G401 (cell line): ENCODE data around the gene CYP2C9. TPM values are rescaled to one million over a fixed set of nuclear protein-coding genes. Genes with fewer than 3 reads are reported as not detected.
"Not testable (repeated sequence)": the region's sequence is repeated elsewhere in the genome, so short reads cannot be mapped to it uniquely, and the experiment has no call there.

Experiments
- DNase-seq: peaks from one replicate; pipeline ENCODE4 v3.0.0-alpha.2; 2015; ENCODE audit warnings: low spot score
- in situ Hi-C: cut with HindIII; loops from 2 replicates; pipeline ENCODE4 v1.10.0; 2016; ENCODE audit warnings: low sequenced_read_pairs, mixed read lengths
- total RNA-seq: library from RNA; depleted of rRNA; stranded (reverse); fragments of >200 nt; shearing (Covaris generic); gene quantifications from 2 replicates; pipeline ENCODE4 v1.2.3, GENCODE V29; 2014; rRNA removed

The CYP2C9 gene
- not detected in 2 replicates for total RNA-seq

DNA sequence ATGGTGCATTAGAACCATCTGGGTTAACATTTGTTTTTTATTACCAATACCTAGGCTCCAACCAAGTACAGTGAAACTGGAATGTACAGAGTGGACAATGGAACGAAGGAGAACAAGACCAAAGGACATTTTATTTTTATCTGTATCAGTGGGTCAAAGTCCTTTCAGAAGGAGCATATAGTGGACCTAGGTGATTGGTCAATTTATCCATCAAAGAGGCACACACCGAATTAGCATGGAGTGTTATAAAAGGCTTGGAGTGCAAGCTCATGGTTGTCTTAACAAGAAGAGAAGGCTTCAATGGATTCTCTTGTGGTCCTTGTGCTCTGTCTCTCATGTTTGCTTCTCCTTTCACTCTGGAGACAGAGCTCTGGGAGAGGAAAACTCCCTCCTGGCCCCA lies at the start of gene CYP2C9:
CYP2C9 (plus strand) TSS at position 276 of the 400 bp plus-strand sequence; CDS start at position 301, 25 bp downstream.
- in situ Hi-C loops, result no loop called here
- DNase-seq, result no peak

DNA sequence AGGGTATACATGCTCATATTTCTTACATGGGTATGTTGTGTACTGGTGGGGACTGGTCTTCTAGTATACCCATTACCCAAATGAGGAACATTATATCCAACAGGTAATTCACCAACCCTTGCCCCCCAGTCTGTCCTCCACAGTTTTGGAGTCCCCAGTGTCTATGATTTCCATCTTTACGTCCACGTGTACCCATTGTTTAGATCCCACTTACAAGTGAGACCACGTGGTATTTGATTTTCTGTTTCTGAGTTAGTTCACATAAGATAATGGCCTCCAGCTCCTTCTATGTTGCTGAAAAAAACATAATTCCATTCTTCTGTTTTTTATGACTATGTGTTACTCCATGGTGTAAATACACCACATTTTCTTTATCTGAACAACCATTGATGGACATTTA lies 49.3 kb upstream of the CYP2C9 start:
- in situ Hi-C loops, result no loop called here
- DNase-seq, result no peak

DNA sequence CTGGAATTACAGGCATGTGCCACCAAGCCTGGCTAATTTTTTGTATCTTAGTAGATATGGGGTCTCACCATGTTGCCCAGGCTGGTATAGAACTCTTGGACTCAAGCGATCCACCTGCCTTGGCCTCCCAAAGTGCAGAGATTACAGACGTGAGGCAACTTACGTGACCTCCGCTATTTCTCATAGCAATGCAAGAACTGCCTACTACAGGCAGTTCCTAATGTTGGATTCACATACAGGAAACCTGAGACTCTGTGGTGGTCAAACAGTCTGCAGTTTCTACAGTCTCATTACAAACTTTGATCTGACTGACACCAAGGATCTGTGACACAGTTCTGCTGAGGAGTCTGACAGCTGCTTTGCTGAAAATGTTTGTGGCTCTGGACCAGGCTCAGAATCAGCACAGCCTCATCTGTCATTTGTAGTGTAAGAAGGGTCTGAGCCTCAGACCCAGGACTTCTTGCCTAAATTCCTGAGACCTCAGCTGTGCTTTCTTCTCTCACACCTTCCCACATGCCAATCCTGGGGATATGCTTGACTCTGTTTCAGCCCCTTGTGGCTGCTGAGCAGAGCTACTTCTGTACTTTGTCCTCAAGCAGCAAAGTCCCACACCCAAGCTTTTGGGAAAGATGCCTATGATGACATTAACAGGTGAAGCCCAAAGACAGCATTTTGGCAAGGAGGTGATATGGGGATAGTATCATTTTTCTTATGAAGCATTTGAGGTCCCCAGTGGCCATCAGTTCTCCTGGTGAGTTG lies 48.0 kb upstream of the CYP2C9 start:
- no peak for DNase-seq
- in situ Hi-C loops, result no loop called here

DNA sequence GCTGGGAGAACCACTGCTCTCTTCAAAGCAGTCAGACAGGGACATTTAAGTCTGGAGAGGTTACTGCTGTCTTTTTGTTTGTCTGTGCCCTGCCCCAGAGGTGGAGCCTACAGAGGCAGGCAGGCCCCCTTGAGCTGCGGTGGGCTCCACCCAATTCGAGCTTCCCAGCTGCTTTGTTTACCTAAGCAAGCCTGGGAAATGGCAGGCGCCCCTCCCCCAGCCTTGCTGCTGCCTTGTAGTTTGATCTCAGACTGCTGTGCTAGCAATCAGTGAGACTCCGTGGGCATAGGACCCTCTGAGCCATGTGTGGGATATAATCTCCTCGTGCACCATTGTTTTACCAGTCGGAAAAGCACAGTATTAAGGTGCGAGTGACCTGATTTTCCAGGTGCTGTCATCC lies 40.0 kb upstream of the CYP2C9 start:
- DNase-seq, in situ Hi-C loops: not testable (repeated sequence)

DNA sequence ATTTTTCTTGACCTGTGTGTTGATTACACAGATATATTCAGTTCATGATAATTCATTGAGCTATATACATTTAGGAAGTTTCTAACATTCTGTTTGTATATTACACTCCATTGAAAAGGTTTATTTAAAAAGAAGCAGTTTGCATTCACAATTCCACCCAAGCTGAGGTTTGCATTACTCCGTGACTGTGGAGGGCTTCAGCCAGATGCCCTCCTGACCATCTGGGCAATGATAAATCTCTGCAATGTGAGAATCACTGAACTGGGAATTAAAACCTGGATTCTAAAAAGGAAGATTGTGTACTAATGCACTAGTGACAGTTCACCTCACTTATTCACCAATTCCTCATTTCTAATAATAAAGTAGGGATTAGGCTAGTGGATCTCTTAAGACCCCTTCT lies 36.4 kb upstream of the CYP2C9 start:
- in situ Hi-C loops, result no loop called here
- no peak for DNase-seq

DNA sequence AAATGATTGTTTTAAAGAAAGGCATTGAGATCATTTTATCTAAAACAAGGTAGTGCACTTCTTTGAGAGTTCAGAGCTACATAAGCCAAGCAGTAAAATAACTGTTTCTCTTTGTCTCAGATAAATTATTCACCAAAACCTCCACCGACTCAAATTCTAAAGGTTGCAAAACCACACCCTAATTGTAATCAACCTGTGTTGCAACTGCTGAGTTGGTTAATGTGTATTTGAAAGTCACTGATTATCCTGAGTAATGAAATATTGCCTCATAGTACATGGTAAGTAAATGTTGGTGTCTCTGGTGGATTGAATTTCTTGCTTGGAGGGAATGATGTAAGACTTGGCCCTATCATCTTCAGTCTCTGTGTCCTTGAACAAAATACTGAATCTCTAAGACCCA lies 35.9 kb upstream of the CYP2C9 start:
- DNase-seq, result no peak
- in situ Hi-C loops, result no loop called here

DNA sequence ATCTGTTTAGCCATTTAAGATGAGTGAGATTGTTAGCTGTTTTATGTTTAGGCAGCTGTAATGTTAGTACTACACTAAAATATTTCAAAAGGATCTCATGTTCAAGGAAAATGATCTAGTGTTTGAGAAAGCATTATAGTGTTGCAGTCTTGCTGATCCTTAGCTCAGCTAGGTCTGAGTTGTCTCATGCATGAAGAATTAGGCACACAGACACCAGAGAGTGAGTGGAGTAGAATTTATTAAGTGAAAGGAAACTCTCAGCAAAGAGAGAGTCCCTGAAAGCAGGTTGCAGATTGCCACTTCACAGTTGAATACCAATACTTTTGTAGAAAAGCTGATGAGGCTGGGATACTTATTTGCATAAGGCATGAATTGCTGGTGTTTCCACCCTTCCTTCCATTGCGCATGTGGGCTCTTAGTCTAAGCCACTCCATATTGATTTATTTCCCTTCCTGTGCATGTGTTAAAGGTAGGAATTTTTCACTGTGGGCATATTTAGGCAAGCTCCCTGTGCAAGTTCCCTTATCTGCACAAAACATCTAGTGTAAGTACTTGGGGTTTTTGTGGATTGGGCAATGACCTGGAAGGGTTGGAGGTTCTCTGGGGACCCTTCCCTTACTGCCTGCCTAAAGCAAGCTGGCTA lies 33.8 kb upstream of the CYP2C9 start:
- DNase-seq, result not testable (repeated sequence)

DNA sequence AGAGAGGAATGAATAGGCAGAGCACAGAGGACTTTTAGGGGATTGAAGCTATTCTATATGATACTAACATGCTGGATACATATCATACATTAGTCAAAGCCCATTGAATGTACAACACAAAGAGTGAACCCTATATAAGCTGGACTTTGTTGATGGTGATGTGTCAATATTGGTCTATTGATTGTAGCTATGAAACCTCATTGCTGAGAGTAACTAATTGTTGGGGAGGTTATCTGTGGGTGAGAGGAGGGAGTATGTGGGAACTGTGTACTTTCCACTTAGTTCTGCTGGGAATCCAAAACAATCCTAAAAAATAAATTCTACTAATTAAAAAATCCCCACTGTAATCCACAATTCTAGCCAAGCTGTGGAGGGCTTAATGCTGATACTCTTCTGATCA lies 22.0 kb upstream of the CYP2C9 start:
- DNase-seq, result no peak
- in situ Hi-C loops, result no loop called here

More for the DNA sequence above, 33.8 kb upstream of the CYP2C9 start:
- in situ Hi-C loops, result not testable (repeated sequence)

DNA sequence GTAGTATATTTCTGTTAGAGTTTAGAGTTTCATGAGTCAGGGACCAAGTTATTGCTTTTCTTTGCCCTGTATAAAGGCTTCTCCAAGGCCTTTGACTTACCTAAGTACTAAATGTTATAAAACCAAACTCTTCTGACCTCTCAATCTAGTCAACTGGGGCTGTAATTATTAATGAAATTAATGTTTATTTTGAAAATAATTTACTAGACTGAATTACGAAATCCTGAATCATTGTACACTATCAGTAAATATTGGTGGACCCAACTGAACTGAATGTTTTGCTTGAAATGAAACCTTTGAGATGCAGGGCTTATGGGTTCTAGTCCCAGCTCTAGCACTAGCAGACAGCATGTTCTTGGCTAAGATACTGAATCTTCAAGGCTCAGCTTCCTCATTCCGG lies 1.7 kb upstream of the CYP2C9 start:
- no peak for DNase-seq
- in situ Hi-C loops, result no loop called here

DNA sequence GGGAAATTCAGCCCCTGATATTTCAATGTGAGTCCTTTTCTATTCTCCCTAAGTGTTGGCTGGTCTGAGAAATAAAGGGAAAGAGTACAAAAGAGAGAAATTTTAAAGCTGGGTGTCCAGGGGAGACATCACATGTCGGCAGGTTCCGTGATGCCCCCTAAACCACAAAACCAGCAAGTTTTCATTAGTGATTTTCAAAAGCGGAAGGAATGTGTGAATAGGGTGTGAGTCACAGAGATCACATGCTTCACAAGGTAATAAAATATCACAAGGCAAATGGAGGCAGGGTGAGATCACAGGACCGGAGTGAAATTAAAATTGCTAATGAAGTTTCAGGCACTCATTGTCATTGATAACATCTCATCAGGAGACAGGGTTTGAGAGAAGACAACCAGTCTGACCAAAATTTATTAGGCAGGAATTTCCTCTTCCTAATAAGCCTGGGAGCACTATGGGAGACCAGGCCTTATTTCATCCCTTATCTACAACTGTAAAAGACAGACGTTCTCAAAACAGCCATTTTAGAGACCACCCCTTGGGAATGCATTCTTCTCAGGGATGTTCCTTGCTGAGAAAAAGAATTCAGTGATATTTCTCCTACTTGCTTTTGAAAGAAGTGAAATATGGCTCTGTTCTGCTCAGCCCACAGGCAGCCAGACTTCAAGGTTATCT lies 5.1 kb downstream of the CYP2C9 start:
- DNase-seq, in situ Hi-C loops: not testable (repeated sequence)

DNA sequence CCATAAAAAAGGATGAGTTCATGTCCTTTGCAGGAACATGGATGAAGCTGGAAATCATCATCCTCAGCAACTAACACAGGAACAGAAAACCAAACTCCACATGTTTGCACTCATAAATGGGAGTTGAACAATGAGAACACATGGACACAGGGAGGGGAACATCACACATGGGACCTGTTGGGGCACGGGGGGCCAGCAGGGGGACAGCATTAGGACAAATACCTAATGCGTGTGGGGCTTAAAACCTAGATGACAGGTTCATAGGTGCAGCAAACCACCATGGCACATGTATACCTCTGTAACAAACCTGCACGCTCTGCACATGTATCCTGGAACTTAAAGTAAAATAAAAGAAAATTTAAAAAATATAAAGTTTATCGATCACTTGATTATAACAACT lies 7.7 kb downstream of the CYP2C9 start:
- in situ Hi-C loops, DNase-seq: not testable (repeated sequence)

DNA sequence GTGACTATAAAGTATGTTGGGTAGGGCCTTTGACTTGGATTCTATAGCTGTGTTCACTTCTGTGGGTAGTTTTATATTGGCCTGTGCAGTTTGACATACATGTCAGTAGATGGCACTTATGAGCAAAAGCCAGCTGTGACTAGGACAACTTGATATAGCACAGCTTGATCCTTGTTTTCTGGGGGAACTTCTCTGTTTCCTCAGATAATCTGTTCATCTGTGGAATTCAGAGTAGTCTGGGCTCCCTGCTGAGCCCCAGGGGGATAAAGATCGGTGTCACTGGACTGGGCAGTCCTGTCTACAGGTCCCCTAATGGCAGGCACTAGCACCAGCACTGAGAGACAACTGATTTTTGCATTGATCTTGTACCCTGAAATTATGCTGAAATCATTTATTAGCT lies 25.4 kb downstream of the CYP2C9 start:
- in situ Hi-C loops, result no loop called here
- peak; percentile 20 for DNase-seq

DNA sequence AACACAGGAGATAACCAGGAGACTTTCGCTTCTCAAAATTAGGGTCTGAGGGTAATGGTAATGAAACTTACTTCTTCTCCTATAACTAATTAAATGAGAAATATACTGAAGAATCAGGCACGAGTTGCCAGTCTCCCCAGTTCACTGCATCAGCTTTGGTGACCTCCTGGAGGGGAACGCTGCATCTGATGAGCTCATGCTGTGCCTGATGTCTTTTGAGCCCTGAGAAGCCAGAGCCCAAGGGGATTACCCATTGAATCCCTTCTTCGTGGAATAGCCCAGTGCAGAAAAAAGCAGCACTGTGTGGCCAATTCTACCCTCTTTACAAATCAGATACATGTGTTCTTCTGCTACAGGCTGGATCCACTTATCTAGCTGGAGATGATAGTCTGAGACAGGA lies 45.1 kb downstream of the CYP2C9 start:
- DNase-seq, result no peak
- in situ Hi-C loops, result no loop called here

DNA sequence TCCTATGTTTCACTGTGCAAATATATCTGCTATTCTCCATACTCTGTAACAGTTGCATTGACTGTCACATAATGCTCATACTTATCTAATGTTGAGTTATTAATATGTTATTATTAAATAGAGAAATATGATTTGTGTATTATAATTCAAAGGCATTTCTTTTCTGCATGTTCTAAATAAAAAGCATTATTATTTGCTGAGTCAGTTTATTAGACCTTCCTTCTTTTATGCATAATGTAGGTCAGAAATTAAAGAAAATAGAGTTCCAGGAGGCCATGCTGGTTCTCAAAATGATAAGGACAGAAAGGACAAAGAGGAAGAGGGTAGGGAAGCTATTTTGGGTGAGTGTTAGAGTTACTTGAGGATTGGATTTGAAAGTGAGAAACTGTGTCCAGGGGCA lies 50.7 kb downstream of the CYP2C9 start:
- in situ Hi-C loops, result no loop called here
- no peak for DNase-seq

DNA sequence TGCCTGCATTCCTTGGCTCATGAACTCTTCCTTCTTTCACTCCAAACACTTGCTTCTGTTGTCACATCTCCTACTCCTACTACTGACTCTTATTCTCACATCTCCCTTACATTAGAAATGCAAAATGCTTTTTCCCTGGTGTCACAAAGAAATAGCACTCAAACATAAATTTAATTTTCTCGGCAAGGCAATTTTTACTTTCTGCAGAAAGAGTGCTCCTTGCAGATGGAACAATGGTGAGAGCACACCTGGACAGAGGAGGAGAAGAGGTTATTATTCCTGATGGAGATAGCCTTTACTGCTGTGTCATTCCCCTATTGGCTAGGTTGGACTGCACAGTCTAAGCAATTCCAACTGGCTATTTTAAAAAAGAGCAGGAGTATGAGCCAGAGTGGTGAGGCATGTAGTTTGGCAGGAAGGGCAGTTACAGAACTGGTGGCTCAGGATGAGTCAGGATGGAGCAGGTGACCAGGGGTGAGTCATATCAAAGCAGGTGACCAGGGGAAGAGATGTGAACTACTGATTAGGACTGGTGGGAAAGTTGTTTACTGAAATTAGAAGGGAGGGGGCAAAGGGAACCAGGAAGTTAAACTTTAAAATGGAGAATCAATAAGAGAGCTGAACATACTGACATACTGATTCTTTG lies 52.9 kb downstream of the CYP2C9 start:
- no peak for DNase-seq
- in situ Hi-C loops, result no loop called here

DNA sequence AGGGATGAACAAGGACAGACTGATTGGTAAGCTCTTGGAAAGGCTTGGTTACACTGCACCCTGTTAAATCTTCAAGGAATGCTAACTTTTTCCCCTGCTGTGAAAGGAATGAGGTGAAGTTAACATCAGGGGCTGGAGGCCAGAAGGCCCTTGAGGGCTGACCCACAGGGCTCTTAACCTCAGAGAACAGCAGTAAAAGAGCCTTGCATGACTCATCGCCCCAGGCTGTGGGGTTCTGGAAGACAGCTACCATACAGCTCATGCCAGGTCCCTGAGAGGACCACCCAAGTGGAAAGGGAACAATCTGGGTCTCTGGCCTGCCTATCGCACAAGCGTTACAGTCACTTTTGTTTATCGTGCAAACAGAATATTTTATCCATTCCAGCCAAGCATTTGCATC lies 54.4 kb downstream of the CYP2C9 start:
- in situ Hi-C loops, result no loop called here
- DNase-seq, result no peak

DNA sequence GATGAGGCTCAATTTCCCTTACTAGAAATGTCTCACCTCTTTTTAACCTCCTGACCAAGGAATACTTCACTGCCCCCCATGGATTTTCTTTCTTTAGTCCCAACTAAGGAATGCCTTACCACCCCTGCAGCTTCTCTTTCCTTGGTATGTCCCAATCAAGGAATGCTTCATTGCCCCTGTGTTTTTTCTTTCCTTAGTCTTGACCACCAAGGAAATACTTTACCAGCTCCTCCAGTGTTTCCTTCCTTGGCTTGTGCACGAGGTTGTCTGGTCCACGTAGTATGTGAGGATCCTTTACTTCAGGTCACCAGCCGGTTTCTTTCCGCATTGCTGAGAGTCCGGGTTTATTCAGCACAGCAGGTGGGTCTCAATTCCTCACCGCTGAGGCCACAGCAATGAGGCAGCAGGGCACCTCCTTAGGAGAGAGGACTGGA lies 59.3 kb downstream of the CYP2C9 start:
- DNase-seq, result no peak
- in situ Hi-C loops, result no loop called here

DNA sequence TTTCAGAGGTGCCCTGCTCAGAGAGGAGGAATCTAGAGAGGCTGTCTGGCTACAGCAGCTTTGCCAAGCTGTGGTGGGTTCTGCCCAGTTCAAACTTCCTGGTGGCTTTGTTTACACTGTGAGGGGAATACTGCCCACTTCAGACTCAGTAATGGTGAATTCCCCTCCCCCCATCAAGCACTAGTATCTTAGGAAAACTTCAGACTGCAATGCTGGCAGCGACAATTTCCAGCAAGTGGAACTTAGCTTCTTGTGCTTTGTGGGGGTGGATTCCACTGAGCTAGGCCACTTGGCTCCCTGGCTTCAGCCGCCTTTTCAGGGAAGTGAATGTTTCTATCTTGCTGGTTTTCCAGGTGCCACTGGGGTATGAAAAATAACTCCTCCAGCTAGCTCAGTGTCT lies 88.0 kb downstream of the CYP2C9 start:
- in situ Hi-C loops, result no loop called here
- no peak for DNase-seq

DNA sequence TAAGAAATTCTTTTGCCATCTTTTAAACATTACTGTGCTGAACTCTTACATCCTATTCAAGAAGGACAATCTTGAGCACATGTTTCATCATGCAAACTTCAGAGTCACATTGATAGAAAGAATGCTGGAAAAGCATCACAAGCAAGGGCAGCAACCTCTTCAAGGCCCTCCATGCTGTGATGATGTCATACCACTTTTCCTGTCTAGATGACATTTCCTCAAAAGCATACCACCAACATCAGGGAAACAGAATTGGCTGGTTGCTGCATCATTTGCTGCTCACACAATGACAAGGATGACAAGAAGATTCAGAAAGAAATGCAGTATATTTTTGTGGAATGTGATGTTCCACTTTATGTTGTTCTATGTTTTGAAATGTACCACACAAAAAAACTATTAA lies 93.2 kb downstream of the CYP2C9 start:
- in situ Hi-C loops, result no loop called here

DNA sequence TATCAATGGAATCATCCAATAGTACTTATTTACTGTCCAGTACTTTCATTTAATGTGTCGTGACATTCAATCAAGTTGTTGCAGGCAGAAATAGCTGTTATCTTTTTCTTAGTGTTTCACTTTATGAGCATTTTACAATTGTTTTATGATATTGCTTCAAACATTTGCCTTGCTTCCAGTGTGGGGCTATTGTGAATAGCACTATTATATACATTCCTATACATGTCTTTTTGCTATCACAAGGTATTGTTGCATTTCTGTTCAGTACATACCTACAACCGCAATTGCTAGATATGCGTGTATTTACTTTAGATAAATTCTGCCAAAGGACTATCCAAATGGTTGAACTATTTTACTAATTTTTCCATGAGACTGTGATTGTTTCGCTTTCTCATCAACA lies 95.9 kb downstream of the CYP2C9 start:
- no peak for DNase-seq
- in situ Hi-C loops, result no loop called here

More for the DNA sequence above, 93.2 kb downstream of the CYP2C9 start:
- no peak for DNase-seq
